IPS-18a (cell line): ENCODE results near the gene ELOA2.
"Not testable (repeated sequence)": the region's sequence is repeated elsewhere in the genome, so short reads cannot be mapped to it uniquely, and the experiment has no call there.

ENCODE experiments used
- H3K27ac ChIP-seq: one replicate; pipeline ENCODE4 v1.5.1; 2013; ENCODE audit warnings: low read length
- H3K27me3 ChIP-seq: one replicate; pipeline ENCODE4 v1.6.1; 2013; ENCODE audit warnings: mild to moderate bottlenecking, low read length; ENCODE audit not compliant: control insufficient read depth, insufficient read depth
- H3K36me3 ChIP-seq: one replicate; pipeline ENCODE4 v1.6.1; 2013; ENCODE audit warnings: low read depth, low read length; ENCODE audit not compliant: control insufficient read depth
- H3K4me1 ChIP-seq: one replicate; pipeline ENCODE4 v1.6.1; 2013; ENCODE audit warnings: low read depth, low read length; ENCODE audit not compliant: control insufficient read depth
- H3K4me3 ChIP-seq: one replicate; pipeline ENCODE4 v1.5.1; 2013; ENCODE audit warnings: low read length
- H3K9ac ChIP-seq: one replicate; pipeline ENCODE4 v1.6.1; 2013; ENCODE audit warnings: mild to moderate bottlenecking, low read length, moderate library complexity
- H3K9me3 ChIP-seq: one replicate; pipeline ENCODE4 v1.6.1; 2013; ENCODE audit warnings: low read depth, low read length; ENCODE audit not compliant: control insufficient read depth

ELOA2 gene

DNA sequence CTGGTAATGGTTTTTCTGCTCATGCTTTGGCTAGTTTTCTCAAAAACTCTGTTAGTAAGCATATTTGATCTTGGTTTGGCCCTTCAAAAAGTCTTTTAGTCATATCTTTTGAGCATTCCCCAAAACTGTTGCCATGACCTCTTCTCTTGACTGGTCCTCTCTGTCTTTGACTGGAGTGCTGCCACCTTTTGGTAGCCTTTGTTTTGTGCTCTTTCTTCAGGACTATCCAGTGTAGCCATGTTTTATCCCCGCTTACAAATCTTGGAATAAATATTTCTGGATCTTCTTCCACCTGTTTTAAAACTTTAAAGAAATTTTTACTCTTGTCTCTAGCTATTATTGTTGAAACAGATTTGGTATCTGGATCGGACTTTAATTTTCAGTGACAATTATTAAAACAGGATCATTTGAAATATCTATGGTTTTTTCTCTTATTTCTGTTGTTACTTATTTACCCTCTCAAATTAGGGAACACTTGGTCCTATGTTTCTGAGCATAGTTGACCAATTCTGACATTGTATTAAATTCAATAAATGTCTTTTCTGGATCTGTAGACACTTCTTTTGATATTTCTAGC lies 965 bp upstream of the ELOA2 start:
- Histone ChIP-seq H3K27ac (no peak overlapping the region), H3K9me3 (no peaks in the 10 kb centered on the region), H3K4me3 (no peak overlapping the region), H3K27me3 (no peaks in the 10 kb centered on the region), H3K36me3 (no peaks in the 10 kb centered on the region), H3K9ac (no peak overlapping the region), H3K4me1 (no peaks in the 10 kb centered on the region)

DNA sequence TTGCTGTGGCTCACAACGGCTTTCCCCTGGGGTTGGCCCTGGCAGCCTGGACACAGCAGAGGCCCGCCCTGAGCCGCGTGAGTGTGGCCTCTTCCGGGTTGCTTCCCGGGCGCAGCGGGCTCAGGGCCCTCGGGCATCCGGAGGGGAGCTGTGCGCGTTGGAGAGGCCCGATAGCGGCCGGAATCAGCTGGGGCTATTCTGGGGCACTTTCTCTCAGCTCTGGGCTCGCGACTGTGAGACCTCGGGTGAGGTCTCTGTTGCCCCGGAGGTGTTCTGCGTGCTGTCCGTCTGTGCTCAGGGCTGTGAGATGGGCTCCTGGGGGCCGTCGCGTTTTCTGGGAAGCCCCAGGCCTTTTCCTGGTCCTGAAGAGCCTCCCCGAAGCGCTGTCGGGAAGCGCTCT lies 830 bp downstream of the ELOA2 start:
- H3K9me3 ChIP-seq, H3K9ac ChIP-seq, H3K36me3 ChIP-seq, H3K27ac ChIP-seq, H3K4me3 ChIP-seq, H3K4me1 ChIP-seq, H3K27me3 ChIP-seq: not testable (repeated sequence)

GRCh38 chr18:47032945-47033344 lies 2.5 kb downstream of the ELOA2 start:
- no peaks in the 10 kb centered on the region for H3K36me3 ChIP-seq
- no peak overlapping the region for H3K9ac ChIP-seq
- H3K4me3 ChIP-seq = no peak overlapping the region
- H3K4me1 ChIP-seq = no peaks in the 10 kb centered on the region
- no peaks in the 10 kb centered on the region for H3K9me3 ChIP-seq
- H3K27me3 ChIP-seq = no peaks in the 10 kb centered on the region
- H3K27ac ChIP-seq = no peak overlapping the region

- not testable (repeated sequence) for H3K27me3 ChIP-seq, H3K9ac ChIP-seq, H3K36me3 ChIP-seq, H3K27ac ChIP-seq, H3K4me3 ChIP-seq, H3K4me1 ChIP-seq, H3K9me3 ChIP-seq
Observed at GRCh38 chr18:47030887-47031286, 4.5 kb downstream of the ELOA2 start.

GRCh38 chr18:47029684-47030353 lies 5.6 kb downstream of the ELOA2 start:
- H3K9ac ChIP-seq, H3K36me3 ChIP-seq, H3K27ac ChIP-seq, H3K9me3 ChIP-seq, H3K4me1 ChIP-seq, H3K4me3 ChIP-seq, H3K27me3 ChIP-seq: not testable (repeated sequence)

GRCh38 chr18:47028738-47029137 lies 6.7 kb downstream of the ELOA2 start:
- H3K27me3 ChIP-seq, H3K27ac ChIP-seq, H3K36me3 ChIP-seq, H3K4me1 ChIP-seq, H3K9ac ChIP-seq, H3K4me3 ChIP-seq, H3K9me3 ChIP-seq: not testable (repeated sequence)

- not testable (repeated sequence) for H3K4me3 ChIP-seq, H3K27ac ChIP-seq
Observed at GRCh38 chr18:47025557-47026174, 9.8 kb downstream of the ELOA2 start.

GRCh38 chr18:47023769-47024465 lies 11.5 kb downstream of the ELOA2 start:
- H3K4me1 ChIP-seq, H3K36me3 ChIP-seq, H3K9ac ChIP-seq, H3K27ac ChIP-seq, H3K4me3 ChIP-seq, H3K9me3 ChIP-seq, H3K27me3 ChIP-seq: not testable (repeated sequence)

More at GRCh38 chr18:47025557-47026174, 9.8 kb downstream of the ELOA2 start:
- not testable (repeated sequence) for H3K27me3 ChIP-seq, H3K4me1 ChIP-seq, H3K9me3 ChIP-seq, H3K9ac ChIP-seq, H3K36me3 ChIP-seq

GRCh38 chr18:47022821-47023220 lies 12.6 kb downstream of the ELOA2 start:
- not testable (repeated sequence) for H3K36me3 ChIP-seq, H3K9ac ChIP-seq, H3K4me3 ChIP-seq

DNA sequence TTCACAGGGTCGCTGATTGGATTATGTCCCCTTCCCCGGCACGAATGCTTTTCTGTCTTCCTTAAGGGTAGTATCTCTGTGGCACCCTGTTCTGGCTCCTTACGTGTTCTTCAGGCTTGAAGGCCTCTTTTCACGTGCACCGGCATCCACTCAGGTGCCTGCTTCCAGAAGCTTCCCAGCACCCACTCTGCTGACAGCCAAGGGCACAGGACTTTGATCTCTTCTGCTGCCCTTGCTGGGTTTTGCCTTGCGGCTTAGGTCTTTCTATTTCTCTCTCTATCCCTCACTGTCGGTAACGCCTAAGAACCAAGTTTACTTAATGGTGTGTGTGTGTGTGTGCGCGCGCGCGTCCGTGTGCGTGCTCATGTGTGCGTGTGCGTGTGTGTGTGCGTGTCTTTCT lies 14.7 kb downstream of the ELOA2 start:
- H3K4me3 ChIP-seq, H3K9ac ChIP-seq, H3K36me3 ChIP-seq, H3K27me3 ChIP-seq, H3K27ac ChIP-seq, H3K9me3 ChIP-seq, H3K4me1 ChIP-seq: not testable (repeated sequence)

More at GRCh38 chr18:47022821-47023220, 12.6 kb downstream of the ELOA2 start:
- not testable (repeated sequence) for H3K27ac ChIP-seq, H3K27me3 ChIP-seq, H3K9me3 ChIP-seq, H3K4me1 ChIP-seq

- not testable (repeated sequence) for H3K27me3 ChIP-seq, H3K4me1 ChIP-seq, H3K9me3 ChIP-seq, H3K27ac ChIP-seq, H3K36me3 ChIP-seq, H3K9ac ChIP-seq, H3K4me3 ChIP-seq
Observed at GRCh38 chr18:47019870-47020269, 15.6 kb downstream of the ELOA2 start.
